SK-N-SH treated with all-trans-retinoic acid at 6 μM for 48 hours (cell line): Measurements from ENCODE around the gene HIF1AN.

ENCODE experiments used
- ATAC-seq: fragments of 200-7000 bp; cut with Tn5 transposase; 3 replicates; pipeline ENCODE4 v1.9.1; 2020; ENCODE audit warnings: mild to moderate bottlenecking, moderate library complexity
- ARNTL ChIP-seq: fragments of 450-650 bp; formaldehyde crosslinking; IDR thresholded peaks from 2 replicates; pipeline ENCODE4 v1.5.0; 2020; ENCODE audit warnings: low read depth, mild to moderate bottlenecking, moderate library complexity, borderline replicate concordance
- BACH2 ChIP-seq: fragments of 250-450 bp; sonication (Bioruptor Pico); IDR thresholded peaks from 2 replicates; pipeline ENCODE4 v1.9.0; 2021; ENCODE audit warnings: mild to moderate bottlenecking, borderline replicate concordance
- CSDC2 ChIP-seq: fragments of 250-450 bp; sonication (Bioruptor Pico); IDR thresholded peaks from 2 replicates; pipeline ENCODE4 v1.5.0; 2020; ENCODE audit warnings: mild to moderate bottlenecking, moderate library complexity
- CSRNP3 ChIP-seq: fragments of 250-450 bp; sonication (Bioruptor Pico); IDR thresholded peaks from 2 replicates; pipeline ENCODE4 v1.5.1; 2021; ENCODE audit warnings: mild to moderate bottlenecking, moderate library complexity
- GLIS3 ChIP-seq: fragments of 250-450 bp; sonication (Bioruptor Pico); IDR thresholded peaks from 2 replicates; pipeline ENCODE4 v1.5.0; 2020; ENCODE audit warnings: mild to moderate bottlenecking, moderate library complexity
- ISL1 ChIP-seq: fragments of 250-450 bp; sonication (Bioruptor Pico); IDR thresholded peaks from 2 replicates; pipeline ENCODE4 v2.1.2; 2022; ENCODE audit warnings: mild to moderate bottlenecking, moderate library complexity
- OSR1 ChIP-seq: fragments of 250-450 bp; sonication (Bioruptor Pico); IDR thresholded peaks from 2 replicates; pipeline ENCODE4 v1.8.0; 2022; ENCODE audit warnings: moderate library complexity, mild to moderate bottlenecking, inconsistent platforms
- PATZ1 ChIP-seq: fragments of 250-450 bp; sonication (Bioruptor Pico); IDR thresholded peaks from 2 replicates; pipeline ENCODE4 v1.8.0; 2020; ENCODE audit warnings: mild to moderate bottlenecking, moderate library complexity, borderline replicate concordance
- POU6F1 ChIP-seq: fragments of 250-450 bp; sonication (Bioruptor Pico); IDR thresholded peaks from 2 replicates; pipeline ENCODE4 v1.8.0; 2021; ENCODE audit warnings: low read depth, mild to moderate bottlenecking, moderate library complexity, borderline replicate concordance
- PPARA ChIP-seq: fragments of 250-450 bp; sonication (Bioruptor Pico); IDR thresholded peaks from 2 replicates; pipeline ENCODE4 v1.5.0; 2020; ENCODE audit warnings: mild to moderate bottlenecking, borderline replicate concordance
- TCF4 ChIP-seq: fragments of 250-450 bp; sonication (Bioruptor Pico); IDR thresholded peaks from 2 replicates; pipeline ENCODE4 v1.8.0; 2021; ENCODE audit warnings: mild to moderate bottlenecking, moderate library complexity, borderline replicate concordance
- TOX ChIP-seq: fragments of 250-450 bp; sonication (Bioruptor Pico); IDR thresholded peaks from 2 replicates; pipeline ENCODE4 v1.8.0; 2021; ENCODE audit warnings: mild to moderate bottlenecking, moderate library complexity, borderline replicate concordance
- TSHZ2 ChIP-seq: fragments of 250-450 bp; sonication (Bioruptor Pico); IDR thresholded peaks from 2 replicates; pipeline ENCODE4 v1.5.0; 2020; ENCODE audit warnings: mild to moderate bottlenecking, moderate library complexity
- ZC3H10 ChIP-seq: fragments of 250-450 bp; sonication (Bioruptor Pico); IDR thresholded peaks from 2 replicates; pipeline ENCODE4 v1.5.1; 2021; ENCODE audit warnings: mild to moderate bottlenecking, moderate library complexity
- ZFP3 ChIP-seq: fragments of 250-450 bp; sonication (Bioruptor Pico); IDR thresholded peaks from 2 replicates; pipeline ENCODE4 v1.5.0; 2020; ENCODE audit warnings: mild to moderate bottlenecking, moderate library complexity
- ZNF565 ChIP-seq: fragments of 450-650 bp; formaldehyde crosslinking; conservative IDR thresholded peaks from 2 replicates; pipeline ENCODE4 v1.5.0; 2020; ENCODE audit warnings: low read depth, mild to moderate bottlenecking, moderate library complexity
- ZNF70 ChIP-seq: fragments of 450-650 bp; formaldehyde crosslinking; IDR thresholded peaks from 2 replicates; pipeline ENCODE4 v1.5.0; 2020; ENCODE audit warnings: mild to moderate bottlenecking, moderate library complexity
- ZNF8 ChIP-seq: fragments of 450-650 bp; formaldehyde crosslinking; IDR thresholded peaks from 2 replicates; pipeline ENCODE4 v1.5.0; 2020; ENCODE audit warnings: mild to moderate bottlenecking, moderate library complexity

Gene HIF1AN

GRCh38 chr10:100554902-100555301, 19.2 kb downstream of the HIF1AN start (continued):
- TF ChIP-seq PATZ1 (CRISPR knock-in tag) = no peak
- TF ChIP-seq ZNF8 = no peak
- TF ChIP-seq TCF4 (CRISPR knock-in tag) = no peak
- no peak for TF ChIP-seq TSHZ2 (CRISPR knock-in tag)
- no peak for TF ChIP-seq ZNF70 (CRISPR knock-in tag)
- TF ChIP-seq BACH2 (CRISPR knock-in tag) = no peak
- no peak for TF ChIP-seq ARNTL
- TF ChIP-seq ZNF565 (CRISPR knock-in tag) = no peak
- no peak for TF ChIP-seq ISL1

- ATAC-seq = no peak
- no peak for TF ChIP-seq POU6F1 (CRISPR knock-in tag)
These were observed 24.5 kb downstream of the HIF1AN start for GRCh38 chr10:100560248-100560647.

GRCh38 chr10:100561005-100561404, 25.3 kb downstream of the HIF1AN start:
- TF ChIP-seq ZFP3 (CRISPR knock-in tag) (no peak), OSR1 (CRISPR knock-in tag) (no peak), CSDC2 (CRISPR knock-in tag) (no peak), GLIS3 (CRISPR knock-in tag) (no peak), PATZ1 (CRISPR knock-in tag) (no peak), ISL1 (no peak), PPARA (CRISPR knock-in tag) (no peak), BACH2 (CRISPR knock-in tag) (no peak), POU6F1 (CRISPR knock-in tag) (no peak), ARNTL (no peak), ZNF565 (CRISPR knock-in tag) (no peak), TOX (CRISPR knock-in tag) (no peak), CSRNP3 (CRISPR knock-in tag) (no peak), ZC3H10 (CRISPR knock-in tag) (no peak)

More at GRCh38 chr10:100561005-100561404, 25.3 kb downstream of the HIF1AN start:
- no peak for ATAC-seq
